Right hindlimb (tissue), 1 donor: ENCODE data around the gene TNFRSF1A.

ENCODE experiments used
- DNase-seq: peaks from one replicate; pipeline ENCODE4 v3.0.0-alpha.2; 2018

TNFRSF1A gene

GRCh38 chr12:6323340-6323994, 18.4 kb downstream of the TNFRSF1A start:
- DNase-seq, result peak; percentile 72

DNA sequence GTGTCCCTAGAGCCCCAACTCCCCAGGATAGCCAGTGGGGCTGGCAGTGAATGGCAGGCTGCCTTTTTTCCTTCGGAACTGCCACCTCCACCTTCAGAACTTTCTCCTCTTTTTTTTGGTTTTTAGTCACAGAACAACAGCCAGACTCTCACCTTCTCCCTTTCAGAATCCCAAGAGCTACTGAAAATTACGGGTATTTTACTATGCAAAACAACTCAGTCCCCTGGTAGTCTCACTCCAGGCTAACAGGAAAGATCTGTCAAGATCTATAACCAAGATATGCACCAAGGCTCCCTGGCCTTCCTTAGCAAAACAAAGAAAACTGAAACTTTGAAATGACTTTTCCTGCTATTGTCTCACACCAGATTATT, 18.9 kb downstream of the TNFRSF1A start:
- DNase-seq, result no peak

- no peak for DNase-seq
Observed at GRCh38 chr12:6322352-6322751, 19.5 kb downstream of the TNFRSF1A start.

DNA sequence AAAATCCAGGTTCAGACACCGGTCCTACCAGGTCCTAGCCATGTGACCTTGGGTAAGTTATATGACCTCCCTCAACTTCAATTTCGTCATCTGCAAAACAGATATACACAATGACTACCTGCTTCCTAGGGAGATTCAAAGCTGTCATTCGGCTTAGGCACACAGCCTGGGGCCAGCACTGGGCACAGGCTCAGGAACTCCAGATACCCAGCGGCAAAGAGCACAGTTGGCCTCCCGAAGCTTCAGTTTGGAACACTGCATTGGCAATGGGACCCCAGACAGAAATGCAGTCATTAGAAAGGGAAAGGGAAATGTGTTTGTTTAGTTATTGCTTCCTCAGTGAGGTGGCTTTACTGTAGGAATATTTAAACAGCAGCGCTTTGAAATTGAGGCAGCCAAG, 20.0 kb downstream of the TNFRSF1A start:
- DNase-seq, result no peak

GRCh38 chr12:6319446-6319845, 22.4 kb downstream of the TNFRSF1A start:
- DNase-seq, result no peak

GRCh38 chr12:6318440-6318879, 23.4 kb downstream of the TNFRSF1A start:
- no peak for DNase-seq

DNA sequence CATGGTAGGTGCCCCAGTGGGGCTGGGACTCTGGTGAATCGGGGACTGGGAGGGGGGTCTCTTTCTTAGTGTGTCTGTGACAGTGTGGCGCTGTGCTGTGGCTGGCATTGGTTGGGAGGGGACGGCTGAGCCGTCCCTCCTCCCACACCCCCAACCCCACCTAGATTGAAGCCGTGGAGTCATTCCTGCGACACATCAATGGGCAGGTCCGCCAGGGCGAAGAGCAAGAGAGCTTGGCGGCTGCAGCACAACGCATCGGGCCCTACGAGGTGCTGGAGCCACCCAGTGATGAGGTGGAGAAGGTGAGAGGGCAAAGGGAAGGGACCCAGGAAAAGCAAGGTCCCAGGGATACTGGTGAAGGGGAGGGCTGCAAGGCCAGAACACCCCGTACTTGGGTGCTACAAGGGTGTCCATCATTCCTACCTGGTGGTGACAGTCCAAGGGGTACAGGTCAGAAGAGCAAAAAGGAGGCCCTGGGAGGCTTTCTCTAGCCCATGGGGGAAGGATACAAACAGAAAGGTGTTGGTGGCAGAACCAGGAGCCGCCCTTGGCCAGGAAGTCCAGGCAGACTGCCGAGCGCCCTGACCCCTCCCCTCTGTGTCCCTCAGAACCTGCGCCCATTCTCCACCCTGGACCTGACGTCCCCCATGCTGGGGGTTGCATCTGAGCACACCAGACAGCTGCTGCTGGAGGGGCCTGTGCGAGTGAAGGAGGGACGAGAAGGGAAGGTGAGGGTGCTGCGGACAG, 24.0 kb downstream of the TNFRSF1A start:
- DNase-seq, result no peak

DNA sequence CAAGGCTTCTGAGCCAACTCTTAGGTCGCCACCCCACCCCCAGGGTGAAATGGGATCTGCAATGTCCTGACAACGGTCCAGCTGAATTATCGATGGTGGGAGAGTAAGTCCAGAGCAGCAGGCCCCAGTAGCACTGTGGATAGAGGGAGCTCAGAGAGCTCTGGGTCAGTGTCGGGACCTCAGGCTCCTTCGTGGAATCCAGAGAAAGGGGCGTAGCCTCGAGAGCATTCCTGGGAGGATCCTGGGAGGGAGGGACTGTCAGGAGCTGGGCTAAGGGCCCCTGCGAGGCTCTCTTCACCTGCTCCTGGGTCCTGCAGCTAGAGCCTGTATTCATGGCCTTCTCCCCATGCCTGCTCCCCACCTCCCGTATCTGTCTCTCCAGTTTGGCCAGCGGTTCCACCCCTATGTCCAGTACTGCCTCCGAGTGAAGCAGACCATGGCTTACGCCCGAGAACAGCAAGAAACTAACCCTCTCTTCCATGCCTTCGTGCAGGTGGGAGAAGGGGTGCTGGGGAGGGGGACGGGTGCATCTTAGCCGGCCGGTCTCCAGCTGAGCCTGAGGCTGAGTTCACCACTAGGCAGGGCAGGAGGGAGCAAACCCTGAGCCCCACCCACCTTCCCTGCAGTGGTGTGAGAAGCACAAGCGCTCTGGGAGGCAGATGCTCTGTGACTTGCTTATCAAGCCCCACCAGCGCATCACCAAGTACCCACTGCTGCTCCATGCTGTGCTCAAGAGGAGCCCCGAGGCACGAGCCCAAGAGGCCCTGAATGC, 24.8 kb downstream of the TNFRSF1A start:
- DNase-seq, result no peak

DNA sequence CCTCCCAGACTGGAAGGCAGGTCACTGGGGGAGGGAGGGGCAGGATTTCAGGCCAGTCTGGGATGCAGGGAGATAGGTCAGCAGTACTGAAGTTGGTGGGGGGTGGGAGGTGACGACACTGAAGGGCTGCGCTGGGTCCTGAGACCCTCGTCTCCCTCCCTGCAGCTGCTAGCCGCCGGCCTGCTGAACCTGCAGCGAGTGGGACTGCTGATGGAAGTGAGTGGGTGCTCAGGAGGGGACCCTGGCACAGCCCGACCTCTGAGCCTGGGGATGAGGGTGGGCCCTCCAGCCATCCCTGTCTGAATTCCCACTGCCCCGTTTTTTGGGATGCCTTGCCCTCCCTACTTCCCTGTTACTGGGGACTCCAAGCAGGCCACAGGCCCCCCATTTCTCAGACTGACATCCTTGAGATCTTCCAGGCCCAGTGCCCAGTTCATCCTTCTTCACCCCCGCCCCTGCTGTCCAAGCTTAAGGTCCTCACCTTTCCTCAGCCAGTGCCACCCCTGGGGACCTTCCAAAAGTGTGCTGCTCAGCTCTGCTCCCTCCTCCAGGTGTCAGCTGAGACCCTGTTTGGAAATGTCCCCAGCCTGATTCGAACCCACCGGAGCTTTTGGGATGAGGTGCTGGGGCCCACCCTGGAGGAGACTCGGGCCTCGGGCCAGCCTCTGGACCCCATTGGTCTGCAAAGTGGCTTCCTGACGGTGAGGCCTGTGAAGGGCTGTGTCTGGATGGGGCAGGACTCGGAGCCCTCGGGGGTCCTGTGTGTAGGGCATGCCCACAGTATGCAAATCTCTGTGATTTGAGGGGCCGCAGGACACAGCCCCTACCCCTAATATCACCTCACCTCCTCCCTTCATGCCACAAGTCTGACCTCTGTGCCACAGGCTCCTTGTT, 25.9 kb downstream of the TNFRSF1A start:
- DNase-seq, result no peak

- no peak for DNase-seq
Observed at GRCh38 chr12:6315184-6315583, 26.7 kb downstream of the TNFRSF1A start.

GRCh38 chr12:6314776-6315175, 27.1 kb downstream of the TNFRSF1A start:
- no peak for DNase-seq

- DNase-seq, result no peak
Observed at GRCh38 chr12:6313326-6313940, 28.4 kb downstream of the TNFRSF1A start.

DNA sequence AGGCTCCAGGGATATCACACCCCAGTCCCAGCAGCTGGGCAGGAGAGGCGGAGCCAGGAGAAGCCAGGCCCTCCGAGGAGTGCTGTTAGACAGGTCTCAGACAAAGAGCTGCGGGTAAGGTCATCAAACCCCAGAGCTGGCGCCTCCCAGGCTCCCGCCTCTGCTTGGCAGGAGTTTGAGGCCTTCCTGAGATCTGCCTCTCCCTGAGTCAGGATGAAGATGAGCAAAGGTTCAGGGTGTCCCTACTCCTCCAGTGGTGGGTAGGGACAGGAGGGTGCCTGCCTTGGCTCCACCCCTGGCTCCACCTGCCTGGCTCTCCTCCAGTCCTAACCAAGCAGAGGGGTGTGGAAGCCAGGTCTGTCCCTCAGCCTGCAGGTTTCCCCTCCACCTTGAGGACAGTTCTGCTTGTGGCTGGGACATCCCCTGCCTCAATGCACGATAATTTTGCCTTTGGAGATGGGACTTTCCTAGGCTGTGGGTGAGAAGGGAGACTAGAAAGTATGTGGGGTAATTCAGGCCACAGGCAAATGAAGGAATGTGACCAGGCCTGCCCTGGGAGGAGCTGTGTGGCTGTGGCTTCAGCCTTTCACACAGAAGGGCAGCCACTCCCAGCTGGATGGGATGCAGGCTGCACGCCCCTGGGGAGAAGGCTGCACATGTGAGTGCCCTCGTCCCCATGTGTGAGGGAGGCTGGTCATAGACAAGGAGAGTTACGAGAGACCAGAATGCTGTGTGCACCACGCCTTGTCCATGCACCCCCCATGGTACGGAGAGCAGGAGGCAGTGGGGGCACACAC, 29.1 kb downstream of the TNFRSF1A start:
- no peak for DNase-seq

GRCh38 chr12:6311822-6312528, 29.9 kb downstream of the TNFRSF1A start:
- DNase-seq, result no peak

DNA sequence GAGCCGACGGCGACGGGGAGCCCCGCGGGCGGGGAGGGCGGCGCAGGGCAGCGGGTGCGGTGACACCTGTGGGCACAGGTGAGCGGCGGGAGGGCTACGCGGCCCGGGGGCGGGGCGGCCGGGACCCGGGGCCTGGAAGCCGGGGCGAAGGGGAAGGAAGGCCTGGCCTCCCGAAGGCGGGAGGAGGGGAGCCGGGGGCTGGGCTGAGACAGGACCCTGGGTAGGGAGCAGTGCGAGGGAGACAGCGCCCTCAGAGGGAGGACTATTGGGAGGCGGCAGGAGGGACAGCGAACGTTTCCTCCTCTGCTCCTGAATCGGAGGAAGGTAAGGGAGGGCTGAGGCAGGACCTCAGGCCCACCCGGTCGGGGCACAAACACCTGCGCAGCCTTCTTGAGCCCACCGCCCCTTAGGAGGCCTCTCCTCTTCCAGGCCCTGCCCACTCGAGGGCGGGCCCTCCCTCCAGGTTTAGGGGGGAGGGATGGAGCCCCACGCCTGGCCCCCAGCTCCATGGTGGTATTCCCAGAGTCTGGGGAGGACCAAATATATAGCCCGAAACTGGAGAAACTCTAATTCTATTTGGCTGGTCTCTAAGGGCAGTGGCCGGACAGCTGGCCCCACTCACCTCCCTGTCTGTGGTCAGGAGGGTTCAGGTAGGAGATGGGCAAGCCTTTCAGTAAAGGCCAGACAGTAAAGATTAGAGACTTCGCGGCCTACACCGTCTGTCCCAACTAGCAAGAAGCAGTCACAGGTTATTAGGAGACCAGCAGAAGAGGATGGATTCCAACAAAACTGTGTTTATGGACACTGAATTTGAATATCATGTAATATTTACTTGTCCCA, 30.9 kb downstream of the TNFRSF1A start:
- DNase-seq, result no peak

GRCh38 chr12:6307529-6307928, 34.3 kb downstream of the TNFRSF1A start:
- no peak for DNase-seq

GRCh38 chr12:6306599-6307220, 35.2 kb downstream of the TNFRSF1A start:
- DNase-seq, result no peak

DNA sequence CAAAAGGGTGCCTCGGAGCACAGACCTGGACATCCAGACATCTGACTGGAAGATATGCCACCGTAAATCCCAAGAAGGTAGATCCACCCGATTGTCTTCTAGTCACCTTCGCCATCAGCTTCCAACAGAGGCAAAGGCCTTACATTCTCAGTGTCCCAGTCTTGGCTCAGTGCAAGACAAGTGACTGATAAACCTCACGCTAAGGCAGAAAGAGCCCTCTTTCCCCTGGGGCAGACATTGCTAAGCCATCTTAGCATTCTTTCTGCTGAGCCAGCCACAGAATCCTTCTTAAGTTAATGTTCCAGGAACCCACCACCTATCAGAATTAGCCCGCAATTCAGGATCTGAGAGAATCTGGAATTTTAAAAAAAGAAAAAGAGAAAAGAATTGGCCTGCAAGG, 35.7 kb downstream of the TNFRSF1A start:
- no peak for DNase-seq

DNA sequence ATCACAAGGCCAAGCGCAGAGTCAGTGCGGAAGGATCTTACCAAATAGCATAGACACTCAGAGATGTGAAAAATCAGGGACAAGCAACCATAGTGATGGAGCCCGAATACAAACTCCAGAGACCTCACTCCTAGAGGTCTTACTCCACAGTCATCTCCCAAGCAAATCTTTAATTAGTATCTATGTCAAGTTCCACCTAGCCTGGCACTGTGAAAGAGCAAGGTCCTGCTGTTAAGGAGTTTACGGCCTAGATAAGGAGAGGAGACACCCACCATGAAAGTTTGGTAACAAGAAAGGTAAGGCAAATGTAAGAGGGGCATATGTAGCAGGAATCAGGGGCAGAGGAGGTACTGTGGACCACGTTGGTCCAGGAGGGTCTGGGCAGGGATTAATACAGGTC, 38.8 kb downstream of the TNFRSF1A start:
- DNase-seq, result no peak
